ENCODE data around the gene EYS.

Gene EYS

GRCh38 chr6:64197246-64197645 lies 1509.8 kb downstream of the EYS start:
- no peak for DNase-seq

- DNase-seq, result no peak
Measured at GRCh38 chr6:64186592-64186991, 1520.4 kb downstream of the EYS start.

GRCh38 chr6:64185621-64186020 lies 1521.4 kb downstream of the EYS start:
- no peak for DNase-seq

DNA sequence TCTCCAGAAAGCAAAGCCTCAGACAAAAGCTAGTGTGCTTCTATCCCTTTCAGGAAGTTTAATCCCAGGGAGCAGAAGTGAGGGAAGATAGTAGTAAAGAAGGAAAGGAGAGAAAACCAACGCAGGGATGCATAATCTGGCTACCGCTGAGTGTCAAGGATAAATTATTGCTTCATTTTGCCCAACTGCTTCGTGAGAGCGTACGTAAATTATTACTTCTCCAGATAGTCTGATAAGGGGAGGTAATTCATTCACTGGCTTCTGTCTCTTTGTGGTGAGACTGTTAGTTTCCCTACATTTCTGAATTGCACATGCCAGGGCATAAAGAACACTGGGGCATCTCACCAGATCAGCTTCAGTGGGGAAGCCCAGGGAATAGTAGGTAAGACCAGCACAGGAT lies 1531.7 kb downstream of the EYS start:
- no peak for DNase-seq

- DNase-seq, result no peak
Measured at GRCh38 chr6:64170316-64170715, 1536.7 kb downstream of the EYS start.

GRCh38 chr6:64160486-64160885 lies 1546.5 kb downstream of the EYS start:
- DNase-seq, result no peak

- DNase-seq, result no peak
Measured at GRCh38 chr6:64155063-64155462, 1552.0 kb downstream of the EYS start.

- no peak for DNase-seq
Measured at GRCh38 chr6:64146876-64147275, 1560.2 kb downstream of the EYS start.

DNA sequence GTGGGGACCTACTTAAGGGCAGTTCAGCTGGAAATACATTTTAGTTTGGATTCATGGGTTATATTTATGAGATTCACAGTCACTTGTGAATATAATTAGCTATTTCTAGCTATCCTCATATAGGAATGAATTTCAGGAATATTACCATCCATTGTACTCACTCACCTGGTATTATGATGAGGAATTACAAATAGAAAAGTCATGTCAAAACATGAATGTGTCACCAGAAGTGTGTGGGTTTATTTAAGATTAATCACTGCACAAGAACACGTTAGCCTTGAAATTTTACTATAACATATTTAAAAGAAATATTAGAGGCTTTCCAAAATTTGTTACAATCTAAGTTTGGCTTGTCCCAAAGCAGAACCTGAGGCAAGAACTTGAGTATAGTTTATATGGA lies 1560.9 kb downstream of the EYS start:
- DNase-seq, result no peak

GRCh38 chr6:64145658-64146057 lies 1561.4 kb downstream of the EYS start:
- DNase-seq, result no peak

- no peak for DNase-seq
Measured at GRCh38 chr6:64143101-64143500, 1563.9 kb downstream of the EYS start.

DNA sequence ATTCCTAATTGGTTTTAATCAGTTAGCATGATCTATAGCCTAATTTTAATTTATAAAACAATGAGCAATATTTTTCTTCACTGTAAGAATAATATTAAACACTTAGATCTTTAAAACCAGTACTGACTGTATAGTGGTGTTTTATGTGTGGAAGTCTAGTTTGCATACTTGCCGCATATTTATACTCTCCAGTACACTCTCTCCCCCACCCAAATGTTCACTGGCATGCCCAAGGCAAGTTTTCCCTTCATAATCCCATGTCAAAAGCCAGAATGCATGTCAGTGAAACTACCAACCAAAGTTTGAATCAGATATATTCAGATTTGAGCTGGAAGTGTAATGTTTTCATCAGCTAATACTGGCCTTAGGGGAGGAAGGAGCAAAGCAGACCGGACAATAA lies 1565.3 kb downstream of the EYS start:
- DNase-seq, result no peak

DNA sequence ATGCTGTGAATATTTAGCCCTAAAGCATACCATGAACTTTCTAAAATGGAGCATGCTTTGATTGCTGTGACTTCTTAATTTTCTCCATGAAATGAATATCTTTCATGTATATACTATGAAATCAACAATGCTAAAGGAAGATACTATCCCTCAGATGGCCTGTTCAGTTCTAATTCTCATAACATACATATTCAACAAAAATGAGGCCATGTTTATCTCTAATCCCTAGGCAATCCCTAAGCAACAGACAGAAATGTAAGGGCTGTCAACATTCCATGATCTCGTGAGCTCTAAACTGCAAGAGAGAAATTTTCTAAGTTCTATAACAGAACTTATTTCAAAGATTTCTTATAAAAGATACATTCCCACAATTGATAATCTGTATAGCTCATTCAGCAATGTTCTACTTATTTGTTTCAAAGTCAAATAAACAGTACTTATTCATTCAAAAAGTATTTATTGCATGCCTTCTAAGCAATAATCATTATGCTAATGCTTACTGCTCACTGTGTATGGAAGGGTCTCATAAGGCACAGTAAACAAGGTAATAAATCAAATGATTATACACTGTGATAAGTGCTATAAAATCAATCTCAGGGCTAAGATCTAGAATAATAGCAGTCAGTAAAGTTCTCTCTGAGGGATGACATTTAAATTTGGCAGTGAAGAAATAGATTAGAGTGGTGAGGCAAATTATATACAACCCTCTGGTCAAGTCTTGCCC lies 1578.6 kb downstream of the EYS start:
- no peak for DNase-seq

DNA sequence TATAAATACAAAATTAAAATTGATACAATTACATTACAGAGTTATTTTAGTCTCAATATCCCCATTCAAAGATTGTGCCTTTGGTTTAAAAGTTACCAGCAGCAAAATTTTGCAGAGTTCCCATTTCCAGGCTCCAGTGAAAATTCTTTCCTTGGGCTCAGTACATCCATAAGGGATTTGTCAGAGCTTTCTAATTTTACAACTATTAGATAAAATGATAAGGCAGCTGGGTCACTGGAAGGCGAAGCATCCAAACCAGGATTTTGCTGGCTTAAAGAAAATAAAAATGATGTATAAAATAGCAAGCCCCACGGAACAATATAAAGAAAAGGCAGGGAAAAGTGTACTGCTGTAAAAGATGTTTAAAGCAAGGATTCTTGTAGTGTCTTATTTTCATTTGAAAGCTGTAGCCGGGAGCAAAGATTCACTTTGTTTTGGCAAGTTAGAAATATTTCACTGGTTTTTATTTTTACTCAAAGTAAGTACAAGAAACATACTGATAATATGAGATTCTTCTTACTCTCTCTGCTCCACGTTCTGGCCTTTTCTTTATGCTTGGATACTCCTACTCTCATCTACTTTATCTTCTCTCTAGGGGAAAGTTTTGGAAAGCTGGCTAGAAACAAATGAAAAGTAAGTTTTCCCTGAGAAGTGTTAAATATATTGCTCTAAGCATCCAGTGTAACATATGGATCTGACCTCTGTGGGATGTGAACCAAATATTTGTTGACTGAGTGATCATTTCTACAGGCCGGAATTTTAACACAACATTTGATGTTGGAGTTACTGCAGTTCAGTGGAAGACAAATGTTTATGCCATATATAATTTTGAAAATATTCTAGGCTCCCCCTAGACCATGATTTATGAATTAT lies 1583.0 kb downstream of the EYS start:
- no peak for DNase-seq

DNA sequence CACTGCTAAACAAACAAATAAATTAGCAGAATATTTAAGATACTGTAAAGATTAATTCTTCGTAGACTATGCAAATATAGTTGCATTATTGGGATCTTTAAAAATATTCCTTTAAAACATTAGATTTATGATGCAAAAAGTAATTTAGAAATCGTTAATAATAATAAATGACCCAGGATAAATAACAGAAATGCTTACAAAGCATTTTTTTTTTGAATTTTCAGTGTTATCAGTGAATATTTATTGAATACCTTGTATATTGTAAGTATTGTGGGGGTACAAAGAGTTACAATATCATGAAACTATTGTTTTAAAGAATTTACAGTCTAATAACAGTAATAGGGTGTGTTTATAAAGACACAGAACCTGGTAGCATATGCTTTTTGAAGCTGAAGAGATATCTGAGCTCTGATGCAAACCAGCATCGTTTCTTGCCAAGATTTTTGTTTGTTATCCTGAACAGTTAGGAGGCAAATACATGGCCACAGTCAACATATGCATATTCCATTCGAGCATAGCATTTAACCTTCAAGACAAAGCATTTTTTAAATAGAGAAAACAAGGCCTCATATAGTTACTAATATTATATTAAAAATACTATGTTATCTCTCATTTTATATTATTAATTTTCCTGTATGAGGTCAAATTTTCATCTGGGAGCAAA lies 1584.2 kb downstream of the EYS start:
- DNase-seq, result no peak

DNA sequence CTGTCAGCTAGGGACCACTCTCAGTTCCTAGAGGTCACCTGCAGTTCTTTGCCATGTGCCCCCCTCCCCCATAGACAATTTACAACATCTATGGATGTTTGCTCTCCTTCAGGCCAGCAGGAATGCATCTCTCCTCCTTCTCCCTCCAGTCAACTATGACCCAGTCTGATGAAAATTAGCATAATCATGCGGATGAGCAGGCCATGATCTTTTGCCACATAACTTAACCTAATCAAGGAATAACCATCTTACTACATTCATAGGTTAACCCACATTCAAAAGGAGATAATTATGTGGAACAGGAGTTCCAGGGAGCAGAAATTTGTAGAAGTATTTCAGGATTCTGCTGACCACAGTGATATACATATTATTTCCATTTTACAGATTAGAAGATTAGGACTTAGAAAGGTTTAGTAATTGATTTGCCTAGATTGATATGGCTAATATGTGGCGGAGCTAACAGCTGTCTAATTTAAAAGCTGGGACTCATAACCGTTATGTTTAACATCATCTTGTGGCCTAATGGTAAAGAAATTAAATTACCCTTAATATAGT lies 1585.9 kb downstream of the EYS start:
- DNase-seq, result no peak

GRCh38 chr6:64113704-64114103 lies 1593.3 kb downstream of the EYS start:
- DNase-seq, result no peak

DNA sequence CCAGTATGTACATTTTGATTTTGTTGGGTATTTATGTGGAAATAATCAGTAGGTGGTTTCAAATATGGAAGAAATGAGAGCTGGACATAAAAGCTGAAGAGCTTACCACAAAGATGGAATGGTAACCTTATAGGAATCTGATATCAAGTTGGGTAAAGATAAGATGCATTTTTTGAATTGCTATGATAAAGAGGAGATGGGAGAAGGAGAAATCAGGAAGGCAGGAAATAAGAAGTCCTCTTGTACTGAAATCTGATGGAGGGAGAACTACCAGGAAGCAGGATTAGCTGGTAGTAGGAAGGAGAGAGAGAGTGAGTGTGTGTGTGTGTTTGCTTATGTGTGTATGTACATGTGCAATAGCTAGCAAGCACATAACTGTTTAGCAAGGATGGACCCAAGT lies 1603.0 kb downstream of the EYS start:
- no peak for DNase-seq

DNA sequence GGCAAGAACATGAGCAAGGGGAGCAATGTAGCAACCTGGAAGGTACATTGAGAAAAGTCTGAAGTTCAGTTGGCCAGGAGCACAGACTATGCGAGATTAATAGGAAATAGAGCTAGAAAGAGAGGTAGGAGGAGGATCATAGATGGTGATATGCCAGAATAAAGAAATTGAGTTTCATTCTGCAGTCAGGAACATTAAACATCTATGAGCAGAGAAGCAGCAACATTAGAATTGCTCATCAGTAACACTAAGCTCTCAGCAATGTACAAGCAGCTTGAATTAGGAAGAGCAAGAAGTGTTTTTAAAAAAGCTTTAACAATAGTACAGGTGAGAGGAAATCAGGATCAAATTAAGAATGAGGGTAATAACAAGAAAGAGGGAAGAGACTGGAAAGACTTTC lies 1603.5 kb downstream of the EYS start:
- DNase-seq, result no peak

- DNase-seq, result no peak
Measured at GRCh38 chr6:64100702-64101303, 1606.2 kb downstream of the EYS start.

GRCh38 chr6:64090352-64090751 lies 1616.7 kb downstream of the EYS start:
- DNase-seq, result no peak

- DNase-seq, result no peak
Measured at GRCh38 chr6:64085126-64085525, 1621.9 kb downstream of the EYS start.

DNA sequence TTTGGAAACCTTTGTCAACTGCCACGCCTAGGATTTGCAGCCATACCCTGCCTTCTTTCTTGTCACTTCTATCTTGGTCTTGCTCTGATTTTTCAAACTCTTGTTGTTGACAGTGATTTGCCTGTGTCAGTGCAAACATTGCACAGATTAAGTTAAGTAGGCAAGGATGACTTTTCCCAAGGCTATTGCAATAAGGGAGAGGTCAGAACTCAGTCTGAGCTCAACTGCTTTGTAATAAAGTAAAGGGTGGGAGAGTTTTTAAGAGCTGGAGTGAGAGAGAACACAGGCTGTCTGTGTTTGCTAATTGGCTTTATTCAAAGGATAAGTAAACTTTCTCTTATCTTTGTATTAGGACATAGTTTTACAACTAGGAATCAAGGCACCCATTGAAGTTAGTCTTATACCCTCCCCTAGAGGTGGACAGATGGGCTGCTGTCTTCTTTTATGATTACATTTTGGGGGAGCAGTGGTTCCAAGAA lies 1622.8 kb downstream of the EYS start:
- DNase-seq, result no peak

All from NCI-H2081 (cell line).